Stimulated activated CD8-positive, alpha-beta memory T cell treated with anti-CD3 and anti-CD28 coated beads, Interleukin-4, amount 100 ng/mL, for 1 hour (primary cell): ENCODE measurements around the gene SEMA3E.
"Not testable (repeated sequence)": the region's sequence is repeated elsewhere in the genome, so short reads cannot be mapped to it uniquely, and the experiment has no call there.

ENCODE experiments used
- DNase-seq, 2 donors: peaks; one replicate each; pipeline ENCODE4 v3.0.0-alpha.2; 2020; ENCODE audit warnings: low read depth in 2 of 2, low spot score in 1 of 2

Gene SEMA3E

DNA sequence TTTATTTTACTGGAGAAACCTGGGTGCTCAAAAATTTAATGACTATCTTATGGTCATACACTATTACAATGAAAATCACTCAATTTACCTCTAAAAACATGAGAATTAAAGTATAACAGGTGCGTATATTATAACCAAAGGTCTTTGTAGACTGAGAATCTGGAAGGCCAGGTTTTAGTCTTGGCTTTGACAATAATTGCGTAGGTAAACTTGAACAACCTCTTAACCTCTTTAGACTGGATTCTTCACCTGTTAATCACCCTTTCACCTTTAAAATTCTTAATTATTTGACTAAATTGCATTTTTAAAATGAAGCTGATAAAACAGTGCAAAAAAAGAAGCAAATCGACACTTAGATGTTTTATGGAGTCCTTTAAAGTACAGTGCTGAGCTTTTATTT lies 156.1 kb downstream of the SEMA3E start:
- no peak for DNase-seq

DNA sequence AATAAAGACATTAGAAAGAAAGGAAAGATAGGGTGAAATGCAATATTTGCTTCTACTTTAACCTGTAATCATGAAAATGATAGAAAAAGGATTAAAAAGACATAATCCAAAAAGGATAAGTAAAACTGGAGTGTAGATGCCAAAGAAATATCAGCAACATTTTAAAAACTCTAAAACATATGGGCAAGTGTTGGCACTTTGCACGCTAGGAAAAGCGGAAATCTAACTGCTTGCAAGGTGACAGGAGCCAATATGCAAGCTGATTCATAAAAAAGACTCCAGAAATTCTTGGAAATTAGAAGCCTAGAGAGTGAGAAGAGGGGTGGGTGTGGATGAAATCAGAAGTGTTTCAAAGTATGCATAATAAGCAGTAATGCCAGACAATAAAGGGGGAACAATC lies 161.1 kb downstream of the SEMA3E start:
- no peak for DNase-seq

DNA sequence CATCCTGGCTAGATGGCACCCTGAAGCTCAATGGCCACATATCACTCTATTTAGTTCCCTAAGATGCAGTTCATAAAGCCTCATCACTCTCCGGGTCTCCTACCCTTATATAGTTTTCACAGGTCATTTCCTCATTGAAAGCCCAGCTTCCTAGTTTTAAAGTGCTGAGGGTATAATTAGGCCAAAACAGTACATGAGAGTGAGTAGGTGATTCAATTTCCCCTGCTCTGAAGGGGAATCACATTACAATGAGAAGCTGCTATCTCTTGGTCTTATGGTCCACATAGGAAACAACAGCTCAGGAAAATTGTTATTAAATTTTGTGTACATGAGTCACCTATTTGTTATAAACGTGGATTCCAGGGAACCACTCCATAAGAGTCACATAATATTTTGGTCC lies 162.0 kb downstream of the SEMA3E start:
- no peak for DNase-seq

DNA sequence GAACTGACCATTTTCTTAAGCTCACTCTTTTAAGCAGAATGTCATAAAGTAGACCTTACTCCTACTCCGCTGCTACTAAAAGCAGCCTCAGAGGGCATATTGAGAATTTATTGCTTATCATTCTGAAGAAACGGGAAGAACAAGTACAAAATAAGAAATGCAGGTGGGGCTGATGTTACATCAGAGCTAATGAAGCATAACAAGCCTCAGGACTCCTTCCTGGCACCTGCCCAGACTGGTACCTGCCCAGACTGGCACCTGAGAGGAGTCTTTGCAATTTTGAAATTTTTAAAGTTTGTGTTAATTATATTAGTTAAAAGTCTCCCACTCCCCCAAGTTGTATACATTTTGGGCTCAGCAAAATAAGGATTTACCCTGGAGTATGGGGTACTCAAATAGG lies 162.4 kb downstream of the SEMA3E start:
- no peak for DNase-seq

DNA sequence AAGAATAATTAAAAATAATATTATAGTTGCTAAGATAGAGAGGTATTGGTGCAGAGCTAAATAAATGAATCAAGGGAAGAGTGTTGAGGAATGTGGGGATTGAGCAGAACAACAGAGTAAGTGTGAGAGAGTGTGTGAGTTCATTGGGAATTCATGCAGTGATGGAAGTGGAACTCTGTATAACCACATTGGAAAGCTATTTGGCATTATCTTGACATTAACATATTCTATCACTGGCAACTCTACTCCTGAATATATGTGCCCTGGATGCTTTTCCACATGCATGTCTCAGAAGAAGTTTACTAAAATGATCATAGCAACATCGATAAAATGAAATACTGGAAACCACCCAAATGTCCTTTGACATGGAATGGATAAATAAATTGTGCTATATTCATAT lies 164.1 kb downstream of the SEMA3E start:
- DNase-seq = no peak

DNA sequence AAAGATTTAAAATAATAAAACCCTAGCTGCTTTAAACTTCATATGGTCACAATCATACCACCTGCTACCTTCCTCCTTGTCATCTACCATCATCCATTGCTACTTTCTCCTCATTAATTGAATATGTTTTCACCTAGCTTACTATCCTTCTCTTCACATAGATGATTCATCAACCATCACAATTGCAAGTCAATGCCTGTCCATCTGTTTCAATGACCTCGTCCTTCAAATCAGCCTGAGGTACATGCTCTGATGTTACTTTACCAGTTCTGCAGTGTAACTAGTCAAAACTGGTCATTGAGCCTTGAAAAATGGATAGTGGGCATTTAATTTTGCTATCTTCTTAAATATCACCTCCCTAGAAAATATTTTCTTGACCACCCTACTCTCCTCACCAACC lies 164.7 kb downstream of the SEMA3E start:
- no peak for DNase-seq

DNA sequence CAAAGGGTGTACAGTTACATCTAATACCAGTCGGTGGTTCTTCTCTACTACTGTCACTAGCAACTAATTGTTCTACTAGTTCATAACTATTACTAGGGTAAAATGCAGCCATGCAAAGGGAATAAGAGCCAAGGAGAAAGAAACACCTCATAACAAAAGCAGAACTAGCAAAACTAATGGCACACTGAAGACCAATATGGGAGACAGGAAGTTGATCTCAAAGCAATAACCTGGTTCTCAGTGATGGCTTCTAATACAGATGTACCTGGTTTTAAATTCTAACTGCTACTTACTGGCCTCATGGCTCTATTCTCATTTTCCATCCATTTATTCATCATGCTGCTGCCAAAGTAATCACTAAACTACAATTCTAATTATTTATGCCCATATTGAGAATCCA lies 170.3 kb downstream of the SEMA3E start:
- DNase-seq = no peak

DNA sequence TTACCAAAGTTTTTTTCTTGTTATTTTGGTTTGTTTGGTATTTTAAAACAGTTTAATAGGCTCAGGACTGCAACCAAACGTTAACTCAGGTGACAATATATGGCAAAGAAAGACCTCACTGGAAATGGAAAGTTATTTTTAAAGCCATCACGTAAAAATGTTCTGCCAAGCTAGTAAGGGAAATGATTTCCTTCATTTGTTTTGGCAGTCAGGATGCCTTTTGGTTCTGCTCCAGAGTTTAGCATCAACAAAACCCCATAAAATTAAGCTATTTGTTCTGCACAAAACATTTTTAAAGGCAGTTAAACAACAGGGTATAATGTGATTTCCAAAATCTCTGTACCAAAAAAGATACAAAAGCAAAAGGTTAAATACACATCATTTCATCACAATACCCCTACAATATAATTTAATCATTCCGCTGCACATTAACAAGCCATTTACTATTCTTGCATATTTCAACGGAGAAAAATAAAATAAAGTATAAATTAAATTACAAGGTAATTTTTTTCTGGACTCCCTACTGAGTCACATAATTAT lies 172.4 kb downstream of the SEMA3E start:
- no peak for DNase-seq

DNA sequence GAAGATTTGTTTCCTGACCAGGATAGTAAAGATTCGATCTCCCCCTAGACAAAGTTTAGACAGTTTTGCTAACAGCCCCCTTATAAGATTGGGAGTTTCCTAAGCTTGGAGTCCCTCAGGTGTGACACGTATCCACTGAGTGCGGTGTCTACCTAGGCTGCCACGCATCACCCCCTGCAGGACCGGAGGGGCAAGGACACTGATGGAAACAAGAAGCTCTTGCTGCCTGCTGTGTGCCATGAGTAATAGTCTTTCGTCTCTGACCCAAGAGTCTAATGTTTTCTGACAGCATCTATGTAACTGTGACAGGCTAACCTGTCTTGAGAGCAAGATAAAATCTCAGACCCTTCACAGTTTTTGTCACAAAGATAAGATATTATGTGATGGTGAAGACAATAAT lies 173.5 kb downstream of the SEMA3E start:
- no peak for DNase-seq

DNA sequence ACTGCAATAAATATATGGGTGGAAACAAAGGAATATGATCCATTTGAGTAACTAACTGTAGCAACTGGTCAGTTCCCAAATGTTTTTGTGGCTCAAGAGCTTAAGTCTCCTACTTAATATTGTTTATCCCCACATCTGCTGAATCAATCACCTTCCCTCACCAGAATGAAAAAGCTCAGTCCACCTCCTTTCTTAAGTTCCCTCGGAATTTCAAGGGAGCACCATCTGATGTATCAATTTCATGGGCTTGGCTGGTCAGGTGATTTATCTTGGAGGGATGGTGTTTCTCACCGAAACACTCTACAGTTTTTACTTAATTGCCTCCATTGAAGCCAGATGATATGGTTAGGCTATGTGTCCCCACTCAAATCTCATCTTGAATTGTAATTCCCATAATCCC lies 176.6 kb downstream of the SEMA3E start:
- no peak for DNase-seq

DNA sequence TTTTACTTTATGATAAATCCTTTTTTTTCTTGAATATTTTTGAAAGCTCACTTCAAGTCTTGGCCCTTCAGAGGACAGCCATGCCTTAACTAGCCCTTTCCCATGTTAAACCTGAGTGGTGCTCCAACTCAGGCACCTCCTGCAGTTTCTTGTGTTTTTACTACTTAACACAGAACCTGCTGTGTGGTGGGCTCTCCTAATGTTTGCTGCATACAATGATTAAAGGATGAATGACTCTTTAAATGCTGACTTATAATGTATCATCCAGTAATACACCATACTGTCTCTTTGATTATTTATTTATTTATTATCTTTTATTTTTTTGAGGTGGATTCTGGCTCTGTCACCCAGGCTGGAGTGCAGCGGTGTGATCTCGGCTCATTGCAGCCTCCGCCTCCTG lies 179.4 kb downstream of the SEMA3E start:
- DNase-seq = no peak

DNA sequence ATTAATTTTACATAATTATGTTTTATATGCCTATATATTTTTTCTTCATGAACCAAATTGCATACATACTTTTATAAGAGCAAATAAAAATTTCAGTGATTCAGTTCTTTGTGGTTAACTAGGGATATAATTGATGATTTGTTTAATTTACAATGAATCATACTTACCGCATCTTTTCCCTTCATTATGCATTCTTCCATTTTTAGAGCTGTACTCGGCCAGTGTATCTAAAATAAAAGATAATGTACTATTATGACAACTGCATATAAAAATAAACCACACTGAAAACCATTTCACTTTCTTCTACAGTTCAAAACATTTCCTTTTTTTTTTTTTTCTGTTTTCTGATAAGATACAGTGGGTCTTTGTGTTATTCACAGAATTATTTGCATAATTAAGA lies 179.9 kb downstream of the SEMA3E start:
- DNase-seq = no peak

DNA sequence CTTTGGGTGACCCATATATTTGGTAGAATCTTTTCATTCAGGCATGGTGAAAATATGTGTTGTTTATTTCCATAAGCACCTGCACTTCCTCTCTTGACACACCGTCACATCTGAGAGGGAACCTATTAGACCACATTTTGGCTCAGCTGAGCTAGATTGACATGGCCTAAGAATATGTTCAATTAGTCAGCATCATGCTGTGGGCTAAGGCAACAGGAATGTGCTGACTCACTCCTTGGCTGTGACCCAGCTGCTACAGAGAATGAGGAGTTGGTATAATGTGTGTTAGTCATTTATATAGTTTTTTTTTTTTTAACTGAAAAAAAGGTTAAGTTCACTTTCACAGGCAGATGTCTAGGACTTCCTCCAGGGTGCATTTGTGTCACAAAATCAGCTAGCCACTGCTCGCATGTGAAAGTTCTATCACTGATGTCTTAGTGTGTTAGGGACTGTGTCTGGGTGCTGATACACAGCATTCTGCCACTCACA lies 180.6 kb downstream of the SEMA3E start:
- no peak for DNase-seq

DNA sequence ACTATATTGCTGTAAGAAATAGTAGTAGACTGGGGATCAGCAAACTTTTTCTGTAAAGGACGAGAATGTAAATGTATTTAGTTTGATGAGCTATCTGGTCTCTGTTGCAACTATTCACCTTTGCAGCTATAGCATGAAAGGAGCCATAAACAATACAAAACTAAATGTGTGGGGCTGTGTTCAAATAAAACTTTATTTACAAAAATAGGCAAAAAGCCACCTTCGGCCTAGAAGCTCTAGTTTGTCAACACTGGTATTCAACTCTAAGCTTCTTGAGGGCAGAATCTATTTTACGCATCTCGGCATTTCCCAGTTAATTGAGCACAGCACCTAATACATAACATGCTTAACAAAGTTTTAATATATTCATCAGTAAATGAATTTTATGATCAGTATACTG lies 181.4 kb downstream of the SEMA3E start:
- no peak for DNase-seq

DNA sequence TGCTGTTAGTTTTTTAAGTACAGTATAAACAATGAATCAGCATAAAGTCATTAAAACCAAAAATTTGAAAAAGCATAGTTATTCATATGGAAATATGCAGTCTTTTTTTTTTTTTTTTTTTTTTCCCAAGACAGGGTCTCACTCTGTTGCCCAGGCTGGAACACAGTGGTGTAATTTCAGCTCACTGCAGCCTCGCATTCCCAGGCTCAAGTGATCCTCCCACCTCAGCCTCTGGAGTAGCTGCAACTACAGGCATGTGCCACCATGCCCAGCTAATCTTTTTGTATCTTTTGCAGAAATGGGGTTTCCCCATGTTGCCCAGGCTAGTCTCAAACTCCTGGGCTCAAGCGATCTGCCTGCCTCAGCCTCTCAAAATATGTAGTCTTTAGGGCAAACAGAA lies 182.0 kb downstream of the SEMA3E start:
- DNase-seq = no peak

DNA sequence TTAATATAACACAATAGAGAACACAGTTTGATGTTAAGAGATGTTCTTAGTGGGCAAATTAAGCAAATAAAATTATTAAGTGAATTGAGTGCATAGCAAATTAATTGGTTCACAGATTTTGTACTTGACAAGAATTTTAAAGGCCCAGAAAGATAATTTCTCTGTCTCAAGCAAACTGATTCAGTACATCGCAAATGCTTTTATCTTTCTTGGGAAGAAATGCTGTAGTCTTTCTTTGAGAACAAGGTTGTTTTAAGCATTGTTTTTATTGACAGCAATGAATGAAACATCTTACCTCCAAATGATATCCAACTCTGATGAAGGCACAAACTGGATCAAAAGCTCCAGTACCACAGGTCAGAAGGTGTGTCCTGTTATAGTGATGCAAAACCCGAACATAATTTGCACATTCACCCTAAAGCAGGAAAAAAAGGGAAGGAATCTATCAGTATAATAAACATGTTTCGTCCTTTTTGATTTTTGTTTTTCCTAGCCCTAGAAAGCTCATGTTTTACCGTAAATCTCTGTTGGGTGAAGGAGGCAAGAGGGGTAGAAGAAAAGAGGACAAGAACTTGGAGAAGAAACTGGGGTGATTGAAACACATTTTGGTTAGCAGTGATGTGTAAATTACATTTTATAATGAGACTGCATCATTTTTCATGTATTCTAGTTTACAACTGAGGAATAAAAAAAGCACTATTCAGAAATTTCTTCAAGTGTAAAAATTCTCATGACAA lies 182.6 kb downstream of the SEMA3E start:
- DNase-seq = no peak

DNA sequence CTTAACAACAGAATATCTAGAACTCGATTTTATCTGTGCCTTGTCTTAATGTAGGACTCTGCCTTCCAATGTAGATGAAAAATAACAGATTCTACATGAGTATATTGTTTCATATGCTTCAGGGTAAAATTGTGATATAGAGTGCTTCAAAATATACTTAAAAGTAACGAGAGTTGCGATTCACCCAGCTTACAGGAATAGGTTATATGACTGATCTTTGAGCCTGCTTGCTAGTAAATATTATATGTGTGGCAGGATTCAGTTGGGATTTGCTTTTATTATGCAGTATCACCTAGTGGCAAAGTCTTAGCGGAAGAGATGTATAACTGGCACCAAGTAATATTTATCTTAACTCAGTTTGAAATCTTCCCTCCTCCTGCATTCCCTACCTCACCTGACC lies 183.3 kb downstream of the SEMA3E start:
- no peak for DNase-seq

DNA sequence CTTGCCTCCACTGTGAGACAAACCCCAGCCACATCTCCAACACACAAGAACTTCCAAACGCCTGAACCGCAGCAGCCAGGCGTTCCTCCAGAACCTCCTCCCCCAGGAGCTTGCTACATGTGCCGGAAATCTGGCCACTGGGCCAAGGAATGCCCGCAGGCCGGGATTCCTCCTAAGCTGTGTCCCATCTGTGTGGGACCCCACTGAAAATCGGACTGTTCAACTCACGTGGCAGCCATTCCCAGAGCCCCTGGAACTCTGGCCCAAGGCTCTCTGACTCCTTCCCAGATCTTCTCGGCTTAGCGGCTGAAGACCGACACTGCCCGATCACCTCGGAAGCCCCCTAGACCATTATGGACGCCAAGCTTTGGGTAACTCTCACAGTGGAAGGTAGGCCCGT lies 187.1 kb downstream of the SEMA3E start:
- DNase-seq = not testable (repeated sequence)

DNA sequence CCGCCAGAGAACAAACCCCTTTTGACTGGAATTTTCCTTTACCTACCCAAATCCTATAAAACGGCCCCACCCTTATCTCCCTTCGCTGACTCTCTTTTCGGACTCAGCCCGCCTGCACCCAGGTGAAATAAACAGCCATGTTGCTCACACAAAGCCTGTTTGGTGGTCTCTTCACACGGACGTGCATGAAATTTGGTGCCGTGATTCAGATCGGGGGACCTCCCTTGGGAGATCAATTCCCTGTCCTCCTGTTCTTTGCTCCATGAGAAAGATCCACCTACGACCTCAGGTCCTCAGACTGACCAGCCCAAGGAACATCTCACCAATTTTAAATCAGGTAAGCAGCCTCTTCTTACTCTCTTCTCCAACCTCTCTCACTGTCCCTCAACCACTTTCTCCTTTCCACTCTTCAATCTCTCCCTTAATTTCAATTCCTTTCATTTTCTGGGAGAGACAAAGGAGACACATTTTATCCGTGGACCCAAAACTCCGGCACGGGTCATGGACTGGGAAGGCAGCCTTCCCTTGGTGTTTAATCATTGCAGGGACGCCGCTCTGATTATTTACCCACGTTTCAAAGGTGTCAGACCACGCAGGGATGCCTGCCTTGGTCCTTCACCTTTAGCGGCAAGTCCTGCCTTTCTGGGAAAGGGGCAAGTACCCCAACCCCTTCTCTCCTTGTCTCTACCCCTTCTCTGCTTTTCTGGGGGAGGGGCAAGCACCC lies 188.8 kb downstream of the SEMA3E start:
- not testable (repeated sequence) for DNase-seq

DNA sequence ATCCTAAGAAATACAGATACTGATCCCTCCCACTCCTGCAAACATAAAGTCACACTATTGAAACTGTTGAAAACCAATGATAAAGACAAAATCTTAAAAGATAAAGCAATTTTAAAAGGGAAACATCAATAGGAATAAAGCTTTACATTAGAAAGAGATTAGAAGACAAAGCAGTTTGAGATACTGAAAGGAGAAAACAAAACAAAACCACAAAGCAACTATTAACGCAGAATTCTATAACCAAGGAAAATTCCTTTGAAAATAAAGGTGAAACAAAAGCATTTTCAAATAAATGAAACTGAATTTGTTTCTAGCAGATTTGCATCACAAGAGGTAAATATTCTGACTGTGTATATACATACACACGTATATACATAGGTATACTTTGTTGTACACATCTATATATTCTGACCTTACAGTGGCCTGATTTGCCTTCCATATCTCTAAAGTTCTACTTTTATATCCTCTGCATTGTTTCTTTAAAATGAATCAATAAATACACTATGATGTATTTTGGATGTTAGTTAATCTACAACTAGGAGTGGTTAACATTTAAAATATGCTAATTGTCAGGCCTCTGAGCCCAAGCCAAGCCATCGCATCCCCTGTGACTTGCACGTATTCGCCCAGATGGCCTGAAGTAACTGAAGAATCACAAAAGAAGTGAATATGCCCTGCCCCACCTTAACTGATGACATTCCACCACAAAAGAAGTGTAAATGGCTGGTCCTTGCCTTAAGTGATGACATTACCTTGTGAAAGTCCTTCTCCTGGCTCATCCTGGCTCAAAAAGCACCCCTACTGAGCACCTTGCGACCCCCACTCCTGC lies 189.6 kb downstream of the SEMA3E start:
- DNase-seq = not testable (repeated sequence)

DNA sequence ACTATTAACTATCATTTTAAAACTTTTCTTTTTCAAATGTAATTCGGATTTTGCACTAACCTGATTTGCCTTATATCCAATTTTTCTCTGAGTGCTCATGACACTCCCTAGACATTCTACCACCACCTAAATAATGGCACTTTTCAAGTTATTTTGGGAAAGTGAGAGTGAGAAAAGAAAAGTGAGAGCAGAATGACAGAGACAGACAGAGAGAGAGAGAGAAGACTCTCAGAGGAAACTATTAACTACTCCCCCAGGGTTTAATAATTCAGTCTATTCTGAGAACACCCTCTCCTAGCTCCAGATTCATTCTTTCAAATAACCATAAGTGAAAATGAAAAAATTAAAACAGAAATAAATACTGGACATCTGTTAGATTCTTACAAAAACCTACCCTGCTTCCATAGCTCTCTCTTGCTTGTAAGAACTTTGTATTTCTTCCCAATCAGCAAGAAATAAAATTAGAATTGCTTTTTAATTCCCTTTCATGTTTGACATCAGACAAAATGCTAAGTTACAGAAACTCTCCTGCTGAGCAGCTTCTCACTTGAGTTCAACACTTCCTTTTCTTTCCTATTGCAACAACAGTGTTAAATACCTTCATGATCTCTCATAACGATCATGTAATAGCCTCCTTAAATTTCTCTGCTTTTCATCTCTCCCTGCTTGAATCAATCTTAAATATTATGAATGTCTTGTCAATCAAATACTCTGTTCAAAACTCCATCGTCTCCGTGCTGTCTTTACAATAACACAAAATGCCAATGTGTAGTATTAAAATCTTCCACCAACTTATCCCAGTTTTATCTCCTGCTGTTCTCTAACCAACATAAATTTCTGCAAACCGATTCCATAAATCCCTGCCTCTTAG lies 191.7 kb downstream of the SEMA3E start:
- DNase-seq = no peak
